GM19372 (cell line): ENCODE measurements around the gene ZNF236.
"Not testable (repeated sequence)": the region's sequence is repeated elsewhere in the genome, so short reads cannot be mapped to it uniquely, and the experiment has no call there.

ENCODE experiments used
- ATAC-seq: cut with Tn5 transposase; IDR thresholded peaks from one replicate; pipeline ENCODE4 v1.9.1; 2021; ENCODE audit warnings: mild to moderate bottlenecking, low read depth, moderate library complexity; ENCODE audit not compliant: unreplicated experiment

ZNF236 gene

DNA sequence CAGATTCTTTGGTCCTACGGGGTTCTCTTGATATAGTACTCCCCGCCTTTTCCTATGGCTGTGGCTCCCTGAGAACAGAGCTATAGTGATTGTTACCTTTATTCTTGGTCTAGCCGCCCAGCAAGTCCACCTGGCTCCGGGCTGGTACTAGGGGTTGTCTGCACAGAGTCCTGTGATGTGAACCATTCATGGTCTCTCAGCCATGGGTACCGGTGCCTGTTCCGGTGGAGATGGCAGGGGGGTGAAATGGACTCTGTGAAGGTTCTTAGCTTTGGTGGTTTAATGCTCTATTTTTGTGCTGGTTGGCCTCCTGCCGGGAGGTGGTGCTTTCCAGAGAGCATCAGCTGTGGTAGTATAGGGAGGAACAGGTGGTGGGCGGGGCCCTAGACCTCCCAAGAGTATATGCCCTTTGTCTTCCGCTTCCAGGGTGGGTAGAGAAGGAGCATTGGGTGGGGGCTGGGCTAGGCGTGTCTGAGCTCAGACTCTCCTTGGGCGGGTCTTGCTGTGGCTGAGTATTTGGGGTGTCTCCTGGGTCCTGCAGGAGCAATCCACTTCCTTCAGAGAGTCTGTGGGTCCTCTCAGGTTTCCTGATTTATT is 143.3 kb downstream of the ZNF236 start:
- peak; percentile 64 for ATAC-seq

DNA sequence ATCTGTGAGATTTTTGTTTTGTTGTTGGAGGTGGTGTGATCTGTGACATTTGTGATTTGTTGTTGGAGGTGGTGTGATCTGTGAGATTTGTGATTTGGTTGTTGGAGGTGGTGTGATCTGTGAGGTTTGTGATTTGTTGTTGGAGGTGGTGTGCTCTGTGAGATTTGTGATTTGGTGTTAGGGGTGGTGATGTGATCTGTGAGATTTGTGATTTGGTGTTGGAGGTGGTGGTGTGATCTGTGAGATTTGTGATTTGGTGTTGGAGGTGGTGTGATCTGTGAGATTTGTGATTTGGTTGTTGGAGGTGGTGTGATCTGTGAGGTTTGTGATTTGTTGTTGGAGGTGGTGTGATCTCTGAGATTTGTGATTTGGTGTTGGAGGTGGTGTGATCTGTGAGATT is 144.9 kb downstream of the ZNF236 start:
- not testable (repeated sequence) for ATAC-seq

DNA sequence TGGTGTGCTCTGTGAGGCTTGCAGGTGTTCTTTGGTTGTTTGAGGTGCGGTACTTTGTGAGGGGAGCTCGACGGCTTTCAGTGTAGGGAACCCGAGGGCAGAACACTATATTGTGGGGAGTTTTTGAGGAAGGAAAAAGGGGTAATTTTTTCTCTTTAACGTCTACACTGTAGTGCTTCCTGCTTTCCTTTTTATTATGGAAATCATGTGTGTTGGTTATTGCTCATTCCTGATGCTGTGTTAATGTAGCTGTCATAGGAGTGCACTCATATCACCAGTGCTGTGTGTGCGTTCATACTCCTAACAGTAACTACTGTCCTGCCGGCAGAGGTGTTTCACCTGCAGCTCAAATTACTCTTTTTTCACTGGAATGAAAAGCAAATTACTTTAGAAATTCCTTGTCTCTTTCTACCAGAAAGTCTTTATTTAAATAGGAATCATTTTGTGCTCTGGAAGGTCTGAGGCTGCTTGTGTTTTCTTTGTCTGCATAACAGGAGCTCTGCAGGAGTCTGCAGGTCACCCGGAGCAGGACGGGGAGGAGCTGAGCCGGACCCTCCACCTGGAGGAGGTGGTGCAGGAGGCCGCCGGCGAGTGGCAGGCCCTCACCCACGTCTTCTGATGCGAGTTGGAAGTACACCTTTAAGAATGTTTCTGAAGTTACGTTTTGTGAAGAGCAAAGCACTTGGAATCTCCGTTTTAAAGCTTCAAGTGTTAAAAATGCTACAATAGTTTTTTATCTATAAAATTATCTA is 145.5 kb downstream of the ZNF236 start:
- no peak for ATAC-seq

DNA sequence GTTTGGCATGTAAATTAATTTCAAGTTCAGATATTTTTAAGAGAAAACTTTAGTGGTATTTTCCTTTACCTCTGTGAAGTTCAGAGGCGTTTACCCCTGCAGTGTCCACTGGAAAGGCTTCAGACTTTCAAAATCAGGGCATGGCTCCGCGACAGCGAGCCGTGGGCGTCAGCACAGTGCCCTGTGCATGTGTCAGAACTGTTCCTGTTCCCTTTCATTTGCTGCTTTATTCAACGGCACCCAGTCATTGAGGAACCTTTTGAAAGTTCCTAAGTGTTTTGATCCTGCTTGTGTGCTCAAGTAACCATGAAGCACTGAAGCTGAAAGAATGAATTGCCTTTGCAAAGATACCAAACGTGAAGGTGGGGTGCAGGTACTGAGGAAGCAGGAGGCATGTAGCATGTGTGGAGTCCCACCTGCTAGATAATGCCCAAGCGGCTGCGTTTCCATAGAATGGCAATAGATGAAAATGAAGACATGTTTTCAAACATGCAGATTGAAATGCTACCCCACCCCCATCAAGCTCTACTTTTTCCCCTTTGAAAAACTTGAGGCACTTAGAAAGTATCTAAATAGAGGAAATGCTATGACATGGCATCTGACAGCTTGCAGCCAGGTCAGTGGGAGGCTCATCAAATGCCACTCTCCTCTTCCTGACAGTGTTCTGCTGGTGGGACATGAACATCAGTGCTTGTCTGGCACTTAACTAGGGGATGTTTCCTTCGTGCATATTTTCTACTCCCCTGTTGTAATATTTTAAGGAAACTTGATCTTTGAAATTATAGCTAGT is 148.6 kb downstream of the ZNF236 start:
- no peak for ATAC-seq

DNA sequence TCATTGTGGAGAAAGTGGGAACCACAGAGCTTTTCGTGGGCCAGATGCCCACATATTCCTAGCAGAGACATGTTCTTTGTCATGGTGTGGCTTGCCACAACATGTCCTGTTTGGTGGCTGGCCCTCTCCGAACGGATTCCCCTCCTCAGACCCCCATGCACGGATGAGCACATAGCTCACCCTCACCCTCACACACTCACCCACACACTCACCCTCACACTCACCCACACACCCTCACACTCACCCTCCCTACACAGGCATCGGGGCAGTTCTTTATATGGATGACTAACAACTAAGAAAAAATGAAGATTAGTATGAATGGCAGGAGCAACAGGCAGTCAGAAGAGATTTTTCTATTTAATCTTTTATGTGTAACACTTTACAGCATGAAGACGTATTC is 149.9 kb downstream of the ZNF236 start:
- ATAC-seq: no peak

DNA sequence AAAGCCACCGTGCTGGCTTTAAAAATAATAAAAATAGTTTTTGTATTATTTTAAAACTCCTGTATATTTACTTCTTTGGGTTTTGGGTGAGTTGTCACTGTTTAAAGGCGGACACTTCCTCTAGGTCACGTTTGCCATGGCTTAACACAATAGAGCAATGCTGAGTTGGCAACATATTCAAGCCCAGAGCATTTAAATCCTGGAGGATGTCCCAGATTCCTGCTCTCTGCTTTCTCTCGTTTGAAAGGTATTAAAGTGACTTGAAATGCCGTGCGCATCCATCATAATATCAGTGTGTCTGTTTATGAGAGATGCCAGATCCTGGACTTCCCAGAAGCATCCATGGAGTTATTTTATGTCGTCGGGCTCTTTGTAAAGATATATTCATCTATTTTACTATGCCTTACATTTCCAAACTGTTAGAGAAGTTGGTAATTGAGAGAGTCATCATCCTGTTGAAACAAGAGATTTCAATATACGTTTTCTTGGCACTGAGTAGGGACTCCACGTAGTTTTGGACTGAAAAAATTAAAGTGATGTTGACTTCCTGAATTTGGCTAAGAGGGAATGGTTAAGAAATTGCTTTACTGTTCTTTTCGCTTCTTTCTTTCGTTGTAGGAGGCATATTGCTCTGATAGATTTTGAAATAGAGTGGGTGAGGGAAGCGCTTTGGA is 150.6 kb downstream of the ZNF236 start:
- no peak for ATAC-seq

DNA sequence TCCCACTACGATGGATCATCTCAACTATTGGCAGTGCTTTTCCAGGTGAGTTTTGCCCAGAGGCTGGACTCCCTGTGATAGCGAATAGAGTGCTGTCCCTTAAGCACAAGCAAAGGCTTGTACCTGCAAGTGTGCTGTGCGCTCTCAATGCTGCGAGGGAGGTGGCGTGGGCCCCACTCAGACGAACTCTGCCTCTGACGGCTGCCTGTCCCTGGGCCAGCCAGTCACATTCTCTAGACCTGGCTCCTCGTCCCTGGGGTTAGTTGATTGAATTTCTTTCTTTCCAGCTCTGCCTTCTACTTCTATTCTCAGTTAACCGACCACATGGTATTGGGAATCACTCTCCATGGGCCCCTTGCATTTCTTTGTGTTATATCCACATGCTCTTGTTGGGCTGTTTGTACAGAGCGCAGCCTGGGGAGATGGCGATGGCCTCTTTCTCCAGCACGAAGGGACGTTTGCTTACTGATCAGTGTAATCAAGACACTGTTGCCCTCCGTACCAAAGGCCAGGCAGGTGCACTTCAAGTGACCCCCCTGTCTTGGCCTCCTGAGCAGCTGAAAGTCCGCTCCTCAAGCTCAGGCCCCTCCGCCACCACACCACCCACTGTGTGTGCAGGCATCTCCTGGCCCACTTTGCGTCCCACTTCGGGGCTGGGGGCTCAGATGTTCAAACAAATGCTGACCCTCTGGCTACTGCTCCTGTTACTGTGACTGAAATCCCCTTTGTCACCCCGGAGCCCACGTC is 151.3 kb downstream of the ZNF236 start:
- ATAC-seq: no peak

DNA sequence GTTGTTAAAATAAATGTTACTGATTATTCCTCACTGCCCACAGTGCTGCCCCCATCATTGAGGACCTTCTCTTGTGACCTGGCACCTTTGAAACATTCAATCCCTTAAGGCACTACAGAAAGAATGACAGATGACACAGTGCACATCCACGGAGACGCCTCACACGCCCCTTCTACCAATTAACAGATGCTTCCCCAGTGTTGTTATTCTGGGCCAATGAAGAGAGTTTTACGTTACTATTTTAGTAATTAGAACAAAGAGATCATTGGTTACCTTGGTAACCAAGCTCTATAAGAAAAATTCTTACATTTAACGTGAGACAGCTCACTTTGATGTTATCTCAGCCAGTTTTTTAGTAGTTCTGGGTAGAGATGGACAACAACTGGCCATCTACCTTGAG is 152.0 kb downstream of the ZNF236 start:
- no peak for ATAC-seq

DNA sequence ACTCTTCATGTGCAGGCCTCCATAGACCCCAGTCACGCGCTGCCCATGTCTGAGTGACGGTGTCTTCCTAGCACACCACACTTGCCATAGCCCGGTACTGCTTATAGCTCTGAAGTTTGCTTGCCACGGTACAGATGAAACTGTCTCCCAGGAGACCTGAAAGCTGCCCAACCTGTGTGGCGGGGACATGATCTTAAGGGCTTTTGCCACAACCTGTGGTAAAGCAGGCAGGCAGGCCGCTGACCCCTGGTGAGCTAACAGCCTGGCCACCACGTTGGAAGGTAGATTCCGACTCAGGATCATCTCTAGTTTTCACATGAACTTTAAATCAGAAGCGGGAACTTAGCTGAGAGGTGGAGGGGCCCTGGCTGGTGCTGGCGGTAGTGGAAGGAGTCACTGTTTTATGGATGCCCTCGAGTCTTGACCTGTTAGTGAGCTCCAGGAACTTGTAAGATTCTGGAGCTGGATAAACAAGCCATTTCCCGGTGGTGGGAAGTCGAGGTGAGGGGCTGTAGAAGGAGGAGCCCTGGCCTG is 153.3 kb downstream of the ZNF236 start:
- ATAC-seq: no peak

DNA sequence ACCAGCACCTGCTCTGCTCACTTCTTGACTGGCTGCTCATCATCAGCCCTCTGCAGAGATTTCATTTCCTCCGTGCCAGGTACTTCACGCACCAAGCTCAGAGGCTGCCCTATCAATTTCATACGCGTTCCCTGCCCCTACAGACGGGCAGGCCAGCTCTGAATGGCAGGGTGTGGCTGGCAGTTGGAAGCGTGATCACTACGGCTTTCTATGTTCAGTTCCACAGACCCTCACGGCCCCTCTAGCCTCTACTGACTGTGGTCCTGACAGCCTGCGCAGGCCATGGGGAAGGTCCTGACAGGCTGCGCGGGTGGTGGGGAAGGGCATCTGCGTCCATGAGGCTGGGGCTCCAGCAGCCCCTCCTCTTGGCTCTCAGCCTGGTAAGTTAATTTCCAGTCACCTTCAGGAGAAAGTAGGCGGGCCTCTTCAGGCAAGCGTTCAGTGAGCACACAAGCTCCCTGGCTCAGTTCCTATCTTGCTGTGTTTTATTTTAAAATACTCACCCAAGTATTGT is 154.8 kb downstream of the ZNF236 start:
- no peak for ATAC-seq

DNA sequence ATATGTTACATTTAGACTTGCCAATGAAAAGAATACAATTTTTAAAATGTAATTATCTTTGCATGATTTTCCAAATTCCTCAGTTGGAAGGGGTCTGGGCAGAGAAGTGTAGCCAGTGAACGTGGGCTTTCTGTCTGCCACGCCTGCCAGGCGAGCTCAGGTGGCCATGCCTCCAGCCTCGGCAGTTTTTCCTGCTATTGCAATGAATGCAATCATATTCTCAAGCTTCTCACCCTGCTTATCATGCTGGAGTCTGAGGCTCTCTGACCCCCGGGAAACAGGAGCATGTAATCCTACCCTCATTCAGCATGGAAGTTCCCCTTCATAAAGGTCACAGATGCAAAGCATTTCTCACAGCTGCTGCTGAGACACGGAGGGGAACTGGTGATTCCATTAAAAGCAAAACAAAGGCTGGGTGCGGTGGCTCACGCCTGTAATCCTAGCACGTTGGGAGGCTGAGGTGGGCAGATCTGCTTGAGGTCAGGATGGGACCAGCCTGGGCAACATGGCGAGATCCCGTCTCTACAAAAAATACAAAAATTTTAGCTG is 155.4 kb downstream of the ZNF236 start:
- ATAC-seq: no peak

DNA sequence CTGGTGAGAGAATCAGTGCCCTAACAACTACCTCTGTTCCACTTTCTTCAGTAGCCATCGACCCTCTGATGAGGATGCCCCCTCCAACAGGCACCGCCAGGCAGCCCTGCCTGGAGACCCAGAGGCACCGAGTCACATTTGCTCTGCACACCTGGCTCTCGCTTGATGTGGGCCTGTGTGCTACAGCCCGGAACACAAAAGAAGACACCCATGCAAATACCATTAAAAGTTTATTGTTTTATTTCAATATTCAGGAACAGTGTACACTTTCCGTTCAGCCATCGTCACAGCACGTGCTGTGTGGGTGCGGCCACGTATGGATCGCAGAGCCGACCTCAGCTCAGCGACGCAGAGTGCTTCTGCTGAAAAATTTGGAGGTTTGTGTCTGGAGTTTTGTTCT is 156.3 kb downstream of the ZNF236 start:
- no peak for ATAC-seq

DNA sequence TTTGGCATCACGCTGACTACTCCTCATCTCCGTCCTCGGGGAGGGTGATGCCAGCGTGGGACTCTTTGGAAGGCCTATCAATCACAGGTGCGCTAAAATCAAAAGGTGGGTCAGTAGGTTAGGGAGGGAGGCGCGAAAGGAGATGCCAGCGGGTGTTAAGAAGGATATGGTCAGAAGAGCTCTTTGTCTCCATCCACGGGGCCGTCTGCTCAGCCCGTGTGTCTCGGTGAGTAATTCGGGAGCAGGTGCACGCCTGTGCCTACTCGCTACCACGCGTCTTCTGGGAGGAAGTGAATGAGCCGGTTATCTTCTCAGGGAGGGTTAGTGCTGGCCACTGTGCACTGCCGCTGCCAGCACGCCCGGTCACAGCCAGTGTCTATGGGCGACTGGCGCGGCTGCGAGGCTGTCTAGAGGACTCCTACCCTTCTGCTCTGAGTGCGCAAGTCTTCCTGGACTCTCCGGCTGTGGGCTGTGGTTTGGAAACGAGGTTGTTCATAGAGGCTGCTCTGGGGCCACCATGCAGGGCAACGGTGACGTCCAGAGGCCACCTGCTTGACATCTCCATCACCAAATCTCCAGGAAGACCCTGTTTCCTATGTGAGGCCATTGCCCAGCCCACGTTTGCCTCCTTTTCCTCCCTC is 156.9 kb downstream of the ZNF236 start:
- no peak for ATAC-seq

DNA sequence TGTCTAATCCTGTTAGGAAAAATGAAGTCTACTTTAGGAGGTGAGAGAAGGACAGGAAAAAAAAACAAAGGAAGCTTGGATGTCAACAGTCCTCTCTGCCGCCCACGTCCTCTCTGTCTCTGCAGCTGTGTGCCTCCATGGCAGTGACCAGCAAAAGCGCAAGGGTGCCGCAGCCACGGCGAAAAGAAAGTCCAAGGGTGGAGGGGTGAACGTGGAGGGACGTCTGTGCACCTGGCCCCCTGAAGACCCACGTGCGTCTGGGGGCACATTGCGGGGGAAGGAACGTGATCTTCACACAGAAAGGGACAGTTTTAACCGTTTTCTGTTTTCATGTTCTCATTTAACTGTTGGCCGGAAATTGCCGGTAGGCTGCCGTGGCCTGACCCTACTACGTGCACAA is 157.5 kb downstream of the ZNF236 start:
- ATAC-seq: no peak

DNA sequence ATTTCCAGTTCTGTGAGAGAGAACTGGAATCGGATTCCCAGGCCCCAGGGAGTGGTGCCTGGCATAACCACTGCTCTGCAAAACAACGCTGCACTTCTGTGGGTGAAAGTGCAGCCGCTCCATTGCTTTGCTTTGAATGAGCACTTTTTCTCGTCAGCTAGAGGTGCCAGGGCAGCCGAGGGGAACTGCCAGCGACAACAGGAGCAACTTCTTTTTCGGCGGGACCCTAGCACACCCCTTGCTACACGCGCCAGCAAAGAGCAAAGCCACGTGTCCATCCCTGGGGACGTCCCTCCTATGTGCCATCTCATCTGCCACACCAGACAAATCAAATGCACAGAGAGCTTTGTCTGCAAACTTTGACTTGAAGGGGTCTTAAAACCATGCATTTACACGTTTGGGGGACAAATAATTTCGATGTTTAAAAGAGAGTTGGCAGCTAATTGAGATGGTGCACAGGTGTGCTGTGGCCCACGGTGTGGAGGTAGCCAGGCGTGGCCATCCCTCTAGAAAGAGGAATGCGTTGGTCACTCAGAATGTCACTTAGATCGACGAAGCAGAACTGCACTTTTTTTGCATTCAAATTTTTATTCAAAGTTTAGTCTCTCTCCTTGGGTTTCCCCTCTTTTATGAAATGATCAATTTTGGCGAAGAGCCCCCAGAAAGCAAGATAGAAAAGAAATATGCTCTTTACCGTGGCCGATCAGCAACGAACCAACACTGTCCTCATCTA is 158.5 kb downstream of the ZNF236 start:
- peak; percentile 33 for ATAC-seq

DNA sequence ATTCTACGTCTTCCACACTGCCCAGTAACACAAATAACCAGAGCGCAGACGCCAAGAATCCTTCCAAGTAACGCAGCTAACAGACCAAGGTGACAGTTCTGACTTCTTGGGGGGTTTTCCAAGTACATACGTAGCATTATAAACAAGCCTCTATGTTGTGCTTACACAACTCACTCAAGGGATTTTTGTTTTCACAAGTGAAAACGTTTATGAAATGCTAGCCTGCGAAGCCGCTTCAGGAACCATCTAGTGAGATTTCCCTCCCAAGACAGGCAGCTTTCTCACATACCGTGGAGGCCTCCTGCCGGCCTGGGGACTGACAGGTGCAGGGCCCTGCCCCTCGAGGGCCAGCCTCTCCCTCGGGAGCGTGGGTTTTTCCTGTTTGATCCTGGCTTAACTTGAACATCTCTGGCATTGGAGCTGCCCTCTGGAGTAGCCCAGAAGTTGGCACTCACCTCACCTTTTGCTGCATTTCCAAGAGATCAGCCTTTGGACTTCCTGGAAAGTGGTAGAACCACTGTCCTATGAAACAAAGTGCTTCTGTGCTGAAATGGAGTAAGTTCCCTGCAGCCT is 159.1 kb downstream of the ZNF236 start:
- peak; percentile 47 for ATAC-seq

DNA sequence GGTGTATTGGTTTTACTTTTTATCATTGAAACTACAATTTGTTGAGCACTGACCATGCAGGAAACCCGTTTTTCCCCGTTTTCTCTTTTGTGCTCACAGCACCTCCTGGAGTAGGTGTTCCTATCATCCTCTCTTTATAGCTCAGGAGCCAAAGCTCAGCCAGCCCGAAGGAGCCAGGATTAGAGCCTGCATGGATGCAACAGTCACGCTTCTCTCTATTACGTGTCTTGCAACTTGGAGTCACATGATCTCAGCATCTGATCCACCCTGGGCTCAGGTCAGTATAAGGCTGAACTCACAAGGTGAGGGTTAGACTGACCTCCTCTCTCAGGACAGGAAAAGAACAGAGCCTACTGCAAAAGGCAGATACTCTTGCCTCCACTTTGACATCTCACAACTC is 159.7 kb downstream of the ZNF236 start:
- no peak for ATAC-seq
